IMR-90 (cell line): ENCODE results near the gene ENTPD1. TPM values are rescaled to one million over a fixed set of nuclear protein-coding genes. Genes with fewer than 3 reads are reported as not detected.

Experiments
- ATAC-seq: fragments of 200-7000 bp; cut with Tn5 transposase; 2 replicates; pipeline ENCODE4 v1.9.1; 2020; ENCODE audit warnings: low read depth, mild to moderate bottlenecking, moderate library complexity
- BruUV-seq: library from RNA; stranded (reverse); fragments of 400-500 nt; replicated peaks from 2 replicates; lab custom pipeline; 2021; lab: Mats Ljungman, UMichigan
- CTCF ChIA-PET: fragments of 300-600 bp; formaldehyde crosslinking; extraction: SDS; loops from one replicate; lab custom pipeline; 2021; ENCODE audit warnings: antibody characterized with exemption; lab: Yijun Ruan, JAX
- POLR2A ChIA-PET: fragments of 300-600 bp; sonication (Branson Sonifier 250); formaldehyde crosslinking; loops from one replicate; lab custom pipeline; 2022; ENCODE audit warnings: antibody characterized with exemption; ENCODE audit not compliant: unreplicated experiment; lab: Charles Lee
- DNase-seq: peaks from one replicate; pipeline ENCODE4 v3.0.0; 2013
- H2AFZ ChIP-seq: replicated peaks from 2 replicates; pipeline ENCODE3; 2013; ENCODE audit warnings: low read length, mild to moderate bottlenecking; ENCODE audit not compliant: poor library complexity
- H2AK5ac ChIP-seq: 2 replicates; pipeline ENCODE4 v1.6.1; 2013; ENCODE audit warnings: low read depth, low read length, inconsistent platforms
- H2AK9ac ChIP-seq: replicated peaks from 2 replicates; pipeline ENCODE3; 2013; ENCODE audit warnings: mild to moderate bottlenecking, low read depth, low read length, moderate library complexity; ENCODE audit not compliant: poor library complexity
- H2BK120ac ChIP-seq: 2 replicates; pipeline ENCODE4 v1.6.1; 2013; ENCODE audit warnings: low read depth, low read length, inconsistent platforms
- H2BK15ac ChIP-seq: 3 replicates; pipeline ENCODE4 v1.6.1; 2013; ENCODE audit warnings: low read depth, low read length, inconsistent platforms
- H2BK20ac ChIP-seq: 2 replicates; pipeline ENCODE4 v1.6.1; 2013; ENCODE audit warnings: low read depth, mild to moderate bottlenecking, inconsistent platforms, low read length, moderate library complexity
- H2BK5ac ChIP-seq: 2 replicates; pipeline ENCODE4 v1.6.1; 2013; ENCODE audit warnings: mild to moderate bottlenecking, low read depth, low read length, inconsistent platforms; ENCODE audit not compliant: poor library complexity, severe bottlenecking
- H3K14ac ChIP-seq: replicated peaks from 2 replicates; pipeline ENCODE4 v1.6.1; 2013; ENCODE audit warnings: low read depth, low read length, inconsistent platforms
- H3K18ac ChIP-seq: 2 replicates; pipeline ENCODE4 v1.6.1; 2013; ENCODE audit warnings: low read depth, low read length, control low read depth
- H3K23ac ChIP-seq: 2 replicates; pipeline ENCODE4 v1.6.1; 2013; ENCODE audit warnings: low read depth, low read length, inconsistent platforms
- H3K27ac ChIP-seq: 2 replicates; pipeline ENCODE4 v1.5.1; 2013; ENCODE audit warnings: mild to moderate bottlenecking, control low read depth, low read length; ENCODE audit not compliant: insufficient read depth
- H3K27me3 ChIP-seq: 2 replicates; pipeline ENCODE4 v1.6.1; 2013; ENCODE audit warnings: low read length; ENCODE audit not compliant: control insufficient read depth, insufficient read depth
- H3K36me3 ChIP-seq: 2 replicates; pipeline ENCODE4 v1.6.1; 2013; ENCODE audit warnings: low read length, mixed read lengths; ENCODE audit not compliant: control insufficient read depth, insufficient read depth
- H3K4ac ChIP-seq: 2 replicates; pipeline ENCODE4 v1.6.1; 2013; ENCODE audit warnings: low read depth, low read length, inconsistent platforms
- H3K4me1 ChIP-seq: 2 replicates; pipeline ENCODE4 v1.6.1; 2013; ENCODE audit warnings: low read length, mixed read lengths; ENCODE audit not compliant: control insufficient read depth, insufficient read depth
- H3K4me2 ChIP-seq: 2 replicates; pipeline ENCODE4 v1.6.1; 2013; ENCODE audit warnings: low read depth, mild to moderate bottlenecking, control low read depth, low read length, moderate library complexity
- H3K4me3 ChIP-seq: 2 replicates; pipeline ENCODE4 v1.5.1; 2013; ENCODE audit warnings: low read depth, mild to moderate bottlenecking, control low read depth, low read length, moderate library complexity; ENCODE audit not compliant: insufficient read depth
- H3K56ac ChIP-seq: 2 replicates; pipeline ENCODE4 v1.6.1; 2013; ENCODE audit warnings: low read length, inconsistent platforms; ENCODE audit not compliant: insufficient read depth; ENCODE audit errors: extremely low read depth
- H3K79me1 ChIP-seq, 2 experiments: 2 replicates each; pipeline ENCODE4 v1.6.1; 2013; ENCODE audit warnings: low read length in 2 of 2, inconsistent platforms in 1 of 2, low read depth in 1 of 2
- H3K9ac ChIP-seq: 2 replicates; pipeline ENCODE4 v1.6.1; 2013; ENCODE audit warnings: low read depth, low read length, control low read depth
- H3K9me1 ChIP-seq: 2 replicates; pipeline ENCODE4 v1.6.1; 2013; ENCODE audit warnings: low read length, inconsistent platforms; ENCODE audit not compliant: insufficient read depth
- H3K9me3 ChIP-seq: 2 replicates; pipeline ENCODE4 v1.6.1; 2013; ENCODE audit warnings: low read length; ENCODE audit not compliant: control insufficient read depth, insufficient read depth
- H4K20me1 ChIP-seq: 2 replicates; pipeline ENCODE4 v1.6.1; 2013; ENCODE audit warnings: low read length, inconsistent platforms; ENCODE audit not compliant: insufficient read depth
- H4K5ac ChIP-seq: 2 replicates; pipeline ENCODE4 v1.6.1; 2013; ENCODE audit warnings: mild to moderate bottlenecking, low read depth, low read length, control low read depth
- H4K8ac ChIP-seq, 2 experiments: 2 replicates each; pipeline ENCODE4 v1.6.1; 2013; ENCODE audit warnings: low read depth in 2 of 2, low read length in 2 of 2, control low read depth in 1 of 2, inconsistent platforms in 1 of 2
- H4K91ac ChIP-seq: 2 replicates; pipeline ENCODE4 v1.6.1; 2013; ENCODE audit warnings: low read depth, low read length, inconsistent platforms; ENCODE audit not compliant: insufficient read depth
- CEBPB ChIP-seq: IDR thresholded peaks from 2 replicates; pipeline ENCODE4 v1.6.1; 2012; ENCODE audit warnings: low read depth, low read length, improper control_type of control experiment
- CTCF ChIP-seq: conservative IDR thresholded peaks from 2 replicates; pipeline ENCODE4 v1.5.1; 2012; ENCODE audit warnings: mild to moderate bottlenecking, low read depth, low read length, improper control_type of control experiment
- MXI1 ChIP-seq: IDR thresholded peaks from 2 replicates; pipeline ENCODE4 v1.6.1; 2012; ENCODE audit warnings: low read depth, mild to moderate bottlenecking, low read length, moderate library complexity, borderline replicate concordance
- RAD21 ChIP-seq: IDR thresholded peaks from 2 replicates; pipeline ENCODE4 v1.6.1; 2012; ENCODE audit warnings: low read length, improper control_type of control experiment
- RCOR1 ChIP-seq: IDR thresholded peaks from 2 replicates; pipeline ENCODE4 v1.6.1; 2012; ENCODE audit warnings: mild to moderate bottlenecking, low read length, improper control_type of control experiment; ENCODE audit not compliant: insufficient replicate concordance
- RFX5 ChIP-seq: IDR thresholded peaks from 2 replicates; pipeline ENCODE4 v1.8.0; 2012; ENCODE audit warnings: low read depth, mild to moderate bottlenecking, low read length, moderate library complexity
- SMC3 ChIP-seq: fragments of 150-350 bp; IDR thresholded peaks from 2 replicates; pipeline ENCODE4 v1.6.1; 2016; ENCODE audit warnings: low read depth, mild to moderate bottlenecking, antibody characterized with exemption, low read length, moderate library complexity
- WGBS, 2 experiments: methylation state at CpG; one replicate each; pipeline versions ENCODE4 v1.1.5 to v1.1.7; 2013; ENCODE audit warnings: missing lambda C conversion rate in 2 of 2; ENCODE audit not compliant: insufficient read length in 1 of 2; ENCODE audit errors: extremely low coverage in 2 of 2; 5-methylcytosine and 5-hydroxymethylcytosine counted together
- dilution Hi-C: fragments of 300-500 bp; cut with HindIII; formaldehyde crosslinking; loops from one replicate; pipeline ENCODE4 v1.14.3; 2018; ENCODE audit warnings: low sequenced_read_pairs; ENCODE audit not compliant: unreplicated experiment
- in situ Hi-C: fragments of 300-500 bp; cut with MboI; formaldehyde crosslinking; loops from 3 replicates; pipeline ENCODE4 v1.14.3; 2019; ENCODE audit warnings: low sequenced_read_pairs, inconsistent platforms, mixed read lengths
- intact Hi-C: fragments of 100-400 bp; cut with micrococcal nuclease; formaldehyde crosslinking; loops from 2 replicates; pipeline ENCODE4 v1.10.0; 2022
- polyA plus RNA-seq, 3 experiments: library from polyadenylated mRNA; depleted of rRNA; stranded (reverse); fragments of >200 nt; gene quantifications; 2 replicates each; pipeline ENCODE4 v1.2.3, GENCODE V29; 2012; ENCODE audit warnings: low replicate concordance in 1 of 3
- total RNA-seq: library from RNA; depleted of rRNA; stranded (reverse); fragments of >200 nt; gene quantifications from 2 replicates; pipeline ENCODE4 v1.2.3, GENCODE V29; 2012

Gene ENTPD1
- total and polyA plus RNA-seq, 2 of the 4 experiments (the other 2 are of a cell fraction), result under 0.01 TPM; not detected in 1

GRCh38 chr10:95841661-95842498, 85.9 kb downstream of the ENTPD1 start:
- peak overlapping the region; percentile 63 for H2BK120ac ChIP-seq
- H2BK15ac ChIP-seq, result 0 out of 3 replicates have a peak overlapping the region, but pooled peaks have one; percentile 3
- DNase-seq (peak; percentile 66), ATAC-seq (peak; percentile 91)
- H3K9ac ChIP-seq, result peak overlapping the region; percentile 56; the same call in 1 of the 2 replicates
- no peak overlapping the region for H3K14ac ChIP-seq
- H4K8ac ChIP-seq, result peak overlapping the region; percentile 28 to 88; a peak in 3 of 4 replicates
- POLR2A ChIA-PET, result interaction anchor here (0.7 kb wide), 1 partner anchor 182 kb away, joined by 4 read pairs; no protein-coding TSS in a partner anchor
- no peaks in the 10 kb centered on the region for H3K36me3 ChIP-seq
- H3K4ac ChIP-seq, result no peak overlapping the region
- WGBS, 2 experiments, result 40% methylated on average over 2 of the region's 7 CpGs; no CpG with 5 or more reads in 1 of the 2 experiments
- H3K79me1 ChIP-seq, result no peaks in the 10 kb centered on the region
- H3K4me2 ChIP-seq, result no peak overlapping the region; the same call in 1 of the 2 replicates
- TF ChIP-seq CTCF (peak; percentile 80), RFX5 (no peak), RAD21 (peak; percentile 73), RCOR1 (no peak), CEBPB (peak; percentile 89), MXI1 (no peak), SMC3 (peak; percentile 80)
- 0 out of 2 replicates have a peak overlapping the region, but pooled peaks have one; percentile 9 for H3K23ac ChIP-seq
- no peak overlapping the region for H2BK5ac ChIP-seq
- no peaks in the 10 kb centered on the region for H3K9me1 ChIP-seq
- H2AK9ac ChIP-seq, result no peak overlapping the region
- H2AK5ac ChIP-seq, result 0 out of 2 replicates have a peak overlapping the region, but pooled peaks have one; percentile 4
- H3K18ac ChIP-seq, result peak overlapping the region; percentile 5; the same call in 1 of the 2 replicates
- no peak overlapping the region for H4K91ac ChIP-seq
- dilution Hi-C loops (no loop called here), in situ Hi-C loops (loop anchor here (5.0 kb wide), 1 partner anchor 145 kb away; no protein-coding TSS in a partner anchor), intact Hi-C loops (loop anchor here (1.0 kb wide), 2 partner anchors 23 to 148 kb away; no protein-coding TSS in a partner anchor)
- H4K20me1 ChIP-seq, result no peaks in the 10 kb centered on the region
- H4K5ac ChIP-seq, result no peak overlapping the region
- peak overlapping the region; percentile 66 for H2BK20ac ChIP-seq
- CTCF ChIA-PET, result interaction anchor here (0.6 to 15.6 kb wide), 15 partner anchors 9 to 732 kb away, joined by 3 to 174 read pairs (median 3); partner anchors contain the start of gene TCTN3
- no TSS peak for BruUV-seq
- H3K27me3 ChIP-seq, result no peaks in the 10 kb centered on the region
- H2AFZ ChIP-seq, result no peak overlapping the region
- H3K4me3 ChIP-seq, result no peak overlapping the region
- peaks cover 3% of the 10 kb centered on the region; the same call in 1 of the 2 replicates for H3K4me1 ChIP-seq
- H3K56ac ChIP-seq, result no peak overlapping the region
- no peak overlapping the region for H3K27ac ChIP-seq
- H3K9me3 ChIP-seq, result no peaks in the 10 kb centered on the region
